GM12878 (cell line): ENCODE data around the gene KLK12. TPM values are rescaled to one million over a fixed set of nuclear protein-coding genes. Genes with fewer than 3 reads are reported as not detected.

ENCODE experiments used
- ATAC-seq: fragments of 200-7000 bp; cut with Tn5 transposase; 3 replicates; pipeline ENCODE4 v1.9.1; 2020; ENCODE audit warnings: mild to moderate bottlenecking, moderate library complexity
- BruUV-seq: library from RNA; stranded (reverse); fragments of 400-500 nt; replicated peaks from 2 replicates; lab custom pipeline; 2021; lab: Mats Ljungman, UMichigan
- CTCF ChIA-PET: fragments of 300-600 bp; sonication (Branson Sonifier 250); formaldehyde crosslinking; extraction: SDS; loops from one replicate; lab custom pipeline; 2021; ENCODE audit warnings: inconsistent platforms; lab: Yijun Ruan, JAX
- POLR2A ChIA-PET: fragments of 350-600 bp; formaldehyde crosslinking; extraction: SDS; loops from one replicate; lab custom pipeline; 2021; ENCODE audit warnings: inconsistent platforms; lab: Charles Lee
- RAD21 ChIA-PET: fragments of 300-600 bp; sonication (Branson Sonifier 250); formaldehyde crosslinking; loops from one replicate; lab custom pipeline; 2023; ENCODE audit warnings: antibody characterized with exemption; ENCODE audit not compliant: unreplicated experiment; lab: Charles Lee
- SMC1A ChIA-PET: fragments of 300-600 bp; sonication (Branson Sonifier 250); formaldehyde crosslinking; loops from one replicate; lab custom pipeline; 2023; ENCODE audit not compliant: unreplicated experiment, uncharacterized antibody; lab: Charles Lee
- DNase-seq: peaks from one replicate; pipeline ENCODE4 v3.0.0-alpha.2; 2011; ENCODE audit warnings: low read depth, low spot score
- FAIRE-seq: peaks from 3 replicates; lab custom pipeline; 2011; peaks lifted over from hg19 to GRCh38; lab: Jason Lieb, UNC
- H2AFZ ChIP-seq: 2 replicates; pipeline ENCODE4 v1.6.0; 2011; ENCODE audit warnings: low read depth, low read length, control low read depth; ENCODE audit not compliant: control insufficient read depth
- H3K27ac ChIP-seq: 2 replicates; pipeline ENCODE4 v1.5.1; 2011; ENCODE audit warnings: control low read depth; ENCODE audit not compliant: control insufficient read depth, insufficient read depth
- H3K27me3 ChIP-seq, 2 experiments: replicated peaks in 1 of 2; 2 replicates each; pipeline versions ENCODE4 v1.6.0 to v1.6.1; 2011; ENCODE audit warnings: low read length in 1 of 2; ENCODE audit not compliant: control insufficient read depth in 2 of 2, insufficient read depth in 2 of 2
- H3K36me3 ChIP-seq, 2 experiments: 2 replicates each; pipeline ENCODE4 v1.5.1; 2011; ENCODE audit warnings: low read length in 1 of 2; ENCODE audit not compliant: control insufficient read depth in 2 of 2, insufficient read depth in 2 of 2
- H3K4me1 ChIP-seq: 2 replicates; pipeline ENCODE4 v1.6.1; 2011; ENCODE audit warnings: mild to moderate bottlenecking, low read length, moderate library complexity, mixed read lengths; ENCODE audit not compliant: control insufficient read depth, insufficient read depth
- H3K4me2 ChIP-seq: 2 replicates; pipeline ENCODE4 v1.6.0; 2011; ENCODE audit warnings: control low read depth; ENCODE audit not compliant: control insufficient read depth, insufficient read depth
- H3K4me3 ChIP-seq: fragments of 200-600 bp; sonication (generic); 2 replicates; pipeline ENCODE4 v1.5.1; 2016
- H3K79me2 ChIP-seq: 2 replicates; pipeline ENCODE4 v1.6.0; 2011; ENCODE audit warnings: low read length; ENCODE audit not compliant: control insufficient read depth, insufficient read depth
- H3K9ac ChIP-seq: 2 replicates; pipeline ENCODE4 v1.8.0; 2011; ENCODE audit warnings: low read length, control low read depth, mixed read lengths; ENCODE audit not compliant: control insufficient read depth, insufficient read depth
- H3K9me3 ChIP-seq: replicated peaks from 3 replicates; pipeline ENCODE4 v1.5.1; 2011; ENCODE audit warnings: mild to moderate bottlenecking, low read length; ENCODE audit not compliant: control insufficient read depth, insufficient read depth
- H4K20me1 ChIP-seq: 2 replicates; pipeline ENCODE4 v1.6.0; 2011; ENCODE audit not compliant: control insufficient read depth, insufficient read depth
- BCL3 ChIP-seq: IDR thresholded peaks from 2 replicates; pipeline ENCODE4 v1.6.1; 2011; ENCODE audit warnings: borderline replicate concordance, low read depth, mild to moderate bottlenecking, moderate library complexity, low read length; ENCODE audit not compliant: insufficient read depth, poor library complexity, severe bottlenecking
- CHD4 ChIP-seq: fragments of 200-600 bp; sonication (generic); IDR thresholded peaks from 2 replicates; pipeline ENCODE4 v1.6.1; 2016; ENCODE audit warnings: mild to moderate bottlenecking
- MEF2B ChIP-seq: fragments of 450-650 bp; IDR thresholded peaks from 2 replicates; pipeline ENCODE4 v1.6.1; 2018; ENCODE audit warnings: mild to moderate bottlenecking, moderate library complexity; ENCODE audit not compliant: partially characterized antibody, poor library complexity, severe bottlenecking
- MYC ChIP-seq: IDR thresholded peaks from 2 replicates; pipeline ENCODE4 v1.6.1; 2011; ENCODE audit warnings: mild to moderate bottlenecking, low read length, moderate library complexity, inconsistent platforms; ENCODE audit not compliant: insufficient read depth, insufficient replicate concordance, insufficient read length, severe bottlenecking
- RB1 ChIP-seq: fragments of 450-650 bp; formaldehyde crosslinking; IDR thresholded peaks from 2 replicates; pipeline ENCODE4 v1.6.1; 2017; ENCODE audit warnings: mild to moderate bottlenecking, borderline replicate concordance
- STAT3 ChIP-seq: IDR thresholded peaks from 2 replicates; pipeline ENCODE4 v1.6.1; 2011; ENCODE audit warnings: low read depth, low read length, improper control_type of control experiment
- TCF12 ChIP-seq: IDR thresholded peaks from 2 replicates; pipeline ENCODE4 v1.6.1; 2011; ENCODE audit warnings: low read depth, mild to moderate bottlenecking, low read length
- USF1 ChIP-seq: IDR thresholded peaks from 2 replicates; pipeline ENCODE4 v1.6.1; 2011; ENCODE audit warnings: borderline replicate concordance, low read depth, mild to moderate bottlenecking, moderate library complexity, mixed read lengths, low read length; ENCODE audit not compliant: insufficient read depth; ENCODE audit errors: extremely low read length
- ZBTB33 ChIP-seq: fragments of 450-650 bp; IDR thresholded peaks from 2 replicates; pipeline ENCODE4 v1.6.1; 2017; ENCODE audit warnings: mild to moderate bottlenecking
- ZBTB4 ChIP-seq: fragments of 450-650 bp; formaldehyde crosslinking; IDR thresholded peaks from 2 replicates; pipeline ENCODE4 v1.4.0; 2022; ENCODE audit warnings: mild to moderate bottlenecking, moderate library complexity
- ZNF217 ChIP-seq: fragments of 450-650 bp; IDR thresholded peaks from 2 replicates; pipeline ENCODE4 v1.6.1; 2017; ENCODE audit warnings: antibody characterized with exemption, mild to moderate bottlenecking
- ZNF592 ChIP-seq: fragments of 450-650 bp; IDR thresholded peaks from 2 replicates; pipeline ENCODE4 v1.6.1; 2017; ENCODE audit warnings: mild to moderate bottlenecking, moderate library complexity
- WGBS: methylation state at CpG from one replicate; pipeline ENCODE4 v1.1.6; 2016; ENCODE audit warnings: low lambda C conversion rate; ENCODE audit not compliant: insufficient replicate concordance, insufficient coverage; ENCODE audit errors: missing lambda C conversion rate; 5-methylcytosine and 5-hydroxymethylcytosine counted together
- in situ Hi-C: fragments of 300-500 bp; cut with MboI; formaldehyde crosslinking; loops from 9 replicates; pipeline ENCODE4 v1.14.3; 2018; ENCODE audit warnings: mixed read lengths
- intact Hi-C: fragments of 100-400 bp; cut with micrococcal nuclease; formaldehyde crosslinking; loops from one replicate; pipeline ENCODE4 v1.14.2; 2022; ENCODE audit not compliant: unreplicated experiment
- polyA plus RNA-seq, 11 experiments: library from polyadenylated mRNA; depleted of rRNA in 4 of 11; unstranded in 6 of 11; stranded (reverse) in 5 of 11; fragments of >200 nt; fragmentation: Nextera tagmentation in 4 of 11; fragmentation: Illumina TruSeq in 1 of 11; extraction: Ambion mirVana in 4 of 11; extraction: Trizol in 1 of 11; gene quantifications; 1 replicate in 1 of 11; 2 replicates in 10 of 11; pipeline versions ENCODE4 v1.2.1 to v1.2.3, GENCODE V29; 2011 to 2016; ENCODE audit warnings: inconsistent platforms in 2 of 11, missing spikeins in 2 of 11, low read depth in 1 of 11
- total RNA-seq, 4 experiments: library from RNA; depleted of rRNA in 3 of 4; stranded (reverse); fragments of >200 nt in 3 of 4; fragmentation: Illumina TruSeq in 1 of 4; extraction: Trizol in 1 of 4; gene quantifications; 2 replicates each; pipeline versions ENCODE4 v1.2.1 to v1.2.3, GENCODE V29; 2013 to 2021

KLK12 gene
- total and polyA plus RNA-seq, 10 of the 15 experiments (the other 5 are each of a cell fraction or from before 2014, with no cell fraction given) = not detected

- CTCF ChIA-PET = no interaction called here
- no peak for TF ChIP-seq TCF12
- no peak for TF ChIP-seq MYC
- no peak for TF ChIP-seq ZNF217
- TF ChIP-seq RB1 = no peak
- TF ChIP-seq MEF2B = no peak
- no peak for TF ChIP-seq ZNF592
- TF ChIP-seq ZBTB4 (CRISPR knock-in tag) = no peak
- no peak for TF ChIP-seq USF1
- TF ChIP-seq ZBTB33 = no peak
- TF ChIP-seq BCL3 = no peak
- no peak for TF ChIP-seq CHD4
- no peak for TF ChIP-seq STAT3
Observed at GRCh38 chr19:51030631-51031030, 4.2 kb downstream of the KLK12 start.

More at GRCh38 chr19:51030631-51031030, 4.2 kb downstream of the KLK12 start:
- Histone ChIP-seq H3K27me3 (no peaks in the 10 kb centered on the region; a peak in 1 of 4 replicates), H3K9ac (no peak overlapping the region), H3K27ac (no peak overlapping the region), H4K20me1 (no peaks in the 10 kb centered on the region), H2AFZ (no peak overlapping the region), H3K4me1 (no peaks in the 10 kb centered on the region), H3K79me2 (no peaks in the 10 kb centered on the region), H3K9me3 (no peaks in the 10 kb centered on the region), H3K4me2 (no peak overlapping the region), H3K36me3 (no peaks in the 10 kb centered on the region), H3K4me3 (no peak overlapping the region)
- 33% methylated on average over 13 of the region's 13 CpGs for WGBS
- in situ Hi-C loops (no loop called here), intact Hi-C loops (no loop called here)
- BruUV-seq = no TSS peak
- FAIRE-seq = no peak
- ATAC-seq = no peak
- POLR2A ChIA-PET = no interaction called here
- no peak for DNase-seq
- RAD21 ChIA-PET = no interaction called here
- SMC1A ChIA-PET = no interaction called here
